A549 (cell line): ENCODE results near the gene NBEAL1. TPM values are rescaled to one million over a fixed set of nuclear protein-coding genes. Genes with fewer than 3 reads are reported as not detected.

ENCODE experiments used
- ATAC-seq, 2 experiments: fragments of 200-7000 bp in 1 of 2; fragments of >200 bp in 1 of 2; cut with Nextera tagmentation in 1 of 2; cut with Tn5 transposase in 1 of 2; 3 replicates each; pipeline versions ENCODE4 v1.8.0 to v1.9.1; 2018 to 2020; ENCODE audit warnings: mild to moderate bottlenecking in 1 of 2, moderate library complexity in 1 of 2
- CTCF ChIA-PET: fragments of 300-600 bp; sonication (Branson Sonifier 250); formaldehyde crosslinking; extraction: SDS; loops from one replicate; lab custom pipeline; 2021; ENCODE audit warnings: antibody characterized with exemption, inconsistent platforms; lab: Yijun Ruan, JAX
- POLR2A ChIA-PET: fragments of 350-600 bp; formaldehyde crosslinking; extraction: SDS; loops from one replicate; lab custom pipeline; 2021; ENCODE audit warnings: antibody characterized with exemption, inconsistent platforms; lab: Yijun Ruan, JAX
- DNase-seq, 2 experiments: peaks; one replicate each; pipeline versions ENCODE4 v3.0.0 to v3.0.0-alpha.2; 2011 to 2016; ENCODE audit warnings: low read depth in 1 of 2, low spot score in 1 of 2
- FAIRE-seq: peaks from 2 replicates; lab custom pipeline; 2011; peaks lifted over from hg19 to GRCh38; lab: Jason Lieb, UNC
- H3K27ac ChIP-seq, 2 experiments: fragments of >200 bp; sonication (Bioruptor Twin); formaldehyde crosslinking; 3 replicates each; pipeline ENCODE4 v1.5.1; 2016 to 2017
- H3K4me1 ChIP-seq: fragments of >200 bp; sonication (Bioruptor Twin); formaldehyde crosslinking; 3 replicates; pipeline ENCODE4 v1.6.1; 2016
- H3K4me2 ChIP-seq: fragments of >200 bp; sonication (Bioruptor Twin); formaldehyde crosslinking; 3 replicates; pipeline ENCODE4 v1.6.1; 2016
- H3K4me3 ChIP-seq: fragments of >200 bp; sonication (Bioruptor Twin); formaldehyde crosslinking; 3 replicates; pipeline ENCODE4 v1.5.1; 2016
- H3K9me3 ChIP-seq: fragments of >200 bp; sonication (Bioruptor Twin); formaldehyde crosslinking; 3 replicates; pipeline ENCODE4 v1.6.1; 2016
- BHLHE40 ChIP-seq: IDR thresholded peaks from 2 replicates; pipeline ENCODE4 v1.6.1; 2012; ENCODE audit warnings: low read depth, low read length, inconsistent platforms
- CBX8 ChIP-seq: fragments of 200-600 bp; sonication (generic); IDR thresholded peaks from 2 replicates; pipeline ENCODE4 v1.6.1; 2016
- CEBPB ChIP-seq, 2 experiments: fragments of >200 bp in 1 of 2; sonication (Bioruptor Twin) in 1 of 2; formaldehyde crosslinking in 1 of 2; IDR thresholded peaks; 2 replicates each; pipeline ENCODE4 v1.6.1; 2012 to 2016
- EHMT2 ChIP-seq: fragments of 200-600 bp; sonication (generic); IDR thresholded peaks from 2 replicates; pipeline ENCODE4 v1.6.1; 2016; ENCODE audit warnings: antibody characterized with exemption, low read depth, mild to moderate bottlenecking, moderate library complexity
- FOXS1 ChIP-seq: fragments of 250-450 bp; sonication (Bioruptor Pico); IDR thresholded peaks from 2 replicates; pipeline ENCODE4 v1.5.0; 2020; ENCODE audit warnings: mild to moderate bottlenecking, moderate library complexity
- HEYL ChIP-seq: fragments of 250-450 bp; sonication (Bioruptor Pico); IDR thresholded peaks from 2 replicates; pipeline ENCODE4 v1.8.0; 2021; ENCODE audit warnings: mild to moderate bottlenecking, moderate library complexity
- HMGXB4 ChIP-seq: fragments of 250-450 bp; sonication (Bioruptor Pico); IDR thresholded peaks from 2 replicates; pipeline ENCODE4 v1.5.0; 2021; ENCODE audit warnings: mild to moderate bottlenecking, moderate library complexity, borderline replicate concordance
- HOXB5 ChIP-seq: fragments of 250-450 bp; sonication (Bioruptor Pico); IDR thresholded peaks from 2 replicates; pipeline ENCODE4 v1.5.0; 2020; ENCODE audit warnings: mild to moderate bottlenecking, moderate library complexity
- KDM5A ChIP-seq: fragments of 200-600 bp; sonication (generic); IDR thresholded peaks from 2 replicates; pipeline ENCODE4 v1.6.1; 2016; ENCODE audit warnings: antibody characterized with exemption, mild to moderate bottlenecking
- MAFK ChIP-seq: fragments of 450-650 bp; IDR thresholded peaks from 2 replicates; pipeline ENCODE4 v1.6.1; 2014; ENCODE audit not compliant: partially characterized antibody
- MAZ ChIP-seq: fragments of 150-350 bp; IDR thresholded peaks from 2 replicates; pipeline ENCODE4 v1.6.1; 2014; ENCODE audit warnings: antibody characterized with exemption, low read depth, low read length, borderline replicate concordance
- NPAS2 ChIP-seq: fragments of 250-450 bp; sonication (Bioruptor Pico); IDR thresholded peaks from 2 replicates; pipeline ENCODE4 v1.8.0; 2022; ENCODE audit warnings: mild to moderate bottlenecking, moderate library complexity, borderline replicate concordance
- PHF8 ChIP-seq: fragments of 200-600 bp; sonication (generic); IDR thresholded peaks from 2 replicates; pipeline ENCODE4 v1.6.1; 2016; ENCODE audit warnings: low read depth, mild to moderate bottlenecking, antibody characterized with exemption, moderate library complexity, borderline replicate concordance
- POLR2A ChIP-seq: IDR thresholded peaks from 2 replicates; pipeline ENCODE4 v1.6.1; 2012; ENCODE audit warnings: mild to moderate bottlenecking, low read length
- POLR2AphosphoS2 ChIP-seq: conservative IDR thresholded peaks from 2 replicates; pipeline ENCODE4 v1.6.1; 2012; ENCODE audit warnings: low read length, improper control_type of control experiment, inconsistent platforms
- RAD21 ChIP-seq, 2 experiments: fragments of >200 bp in 1 of 2; sonication (Bioruptor Twin) in 1 of 2; formaldehyde crosslinking in 1 of 2; IDR thresholded peaks in 1 of 2; conservative IDR thresholded peaks in 1 of 2; 2 replicates in 1 of 2; 3 replicates in 1 of 2; pipeline ENCODE4 v1.6.1; 2012 to 2018; ENCODE audit warnings: inconsistent platforms in 1 of 2
- RARB ChIP-seq: fragments of 250-450 bp; sonication (Bioruptor Pico); IDR thresholded peaks from 2 replicates; pipeline ENCODE4 v1.8.0; 2021; ENCODE audit warnings: mild to moderate bottlenecking, moderate library complexity
- RCOR1 ChIP-seq: fragments of 150-350 bp; IDR thresholded peaks from 2 replicates; pipeline ENCODE4 v1.6.1; 2014; ENCODE audit warnings: antibody characterized with exemption, low read length, low read depth
- SMC3 ChIP-seq: fragments of >200 bp; sonication (Bioruptor Twin); formaldehyde crosslinking; IDR thresholded peaks from 3 replicates; pipeline ENCODE4 v1.6.1; 2018; ENCODE audit warnings: inconsistent platforms
- SREBF2 ChIP-seq: fragments of 450-650 bp; IDR thresholded peaks from 2 replicates; pipeline ENCODE4 v1.6.1; 2014; ENCODE audit warnings: mild to moderate bottlenecking, moderate library complexity
- ZC3H11A ChIP-seq: fragments of 450-650 bp; IDR thresholded peaks from 2 replicates; pipeline ENCODE4 v1.6.1; 2014; ENCODE audit warnings: antibody characterized with exemption, mild to moderate bottlenecking
- ZFP36 ChIP-seq: fragments of 450-650 bp; IDR thresholded peaks from 2 replicates; pipeline ENCODE4 v1.6.1; 2014; ENCODE audit warnings: borderline replicate concordance; ENCODE audit not compliant: partially characterized antibody
- ZNF302 ChIP-seq: fragments of 250-450 bp; sonication (Bioruptor Pico); IDR thresholded peaks from 2 replicates; pipeline ENCODE4 v1.9.0; 2021; ENCODE audit warnings: inconsistent platforms, mild to moderate bottlenecking, moderate library complexity
- ZSCAN20 ChIP-seq: fragments of 250-450 bp; sonication (Bioruptor Pico); IDR thresholded peaks from 2 replicates; pipeline ENCODE4 v1.8.0; 2022; ENCODE audit warnings: mild to moderate bottlenecking, moderate library complexity
- WGBS: methylation state at CpG from one replicate; pipeline ENCODE4 v1.1.6; 2017; ENCODE audit errors: missing lambda C conversion rate; 5-methylcytosine and 5-hydroxymethylcytosine counted together
- polyA plus RNA-seq, 4 experiments: library from polyadenylated mRNA; depleted of rRNA in 3 of 4; stranded (reverse); fragments of >200 nt; fragmentation: RNase III in 1 of 4; extraction: RNeasy Plus Mini Kit Qiagen cat#74134 plus additional on column Dnase treatment in 1 of 4; gene quantifications; 2 replicates in 3 of 4; 3 replicates in 1 of 4; pipeline ENCODE4 v1.2.3, GENCODE V29; 2011 to 2017
- TF ChIP-seq, protein P1 (sequence below): fragments of 200-600 bp; sonication (generic); IDR thresholded peaks from 2 replicates; pipeline ENCODE4 v1.6.1; 2016; ENCODE audit warnings: antibody characterized with exemption, mild to moderate bottlenecking, moderate library complexity
- TF ChIP-seq, protein P2 (sequence below): IDR thresholded peaks from 2 replicates; pipeline ENCODE4 v1.6.1; 2012
- TF ChIP-seq, protein P3 (sequence below): fragments of 450-650 bp; IDR thresholded peaks from 2 replicates; pipeline ENCODE4 v1.6.1; 2014; ENCODE audit warnings: antibody characterized with exemption
- TF ChIP-seq, protein P4 (sequence below): IDR thresholded peaks from 2 replicates; pipeline ENCODE4 v1.6.1; 2012; ENCODE audit warnings: low read depth, borderline replicate concordance

NBEAL1 gene
- polyA plus RNA-seq, 2 of the 4 experiments (the other 2 are of a cell fraction), result 3.8 to 11.9 TPM

DNA sequence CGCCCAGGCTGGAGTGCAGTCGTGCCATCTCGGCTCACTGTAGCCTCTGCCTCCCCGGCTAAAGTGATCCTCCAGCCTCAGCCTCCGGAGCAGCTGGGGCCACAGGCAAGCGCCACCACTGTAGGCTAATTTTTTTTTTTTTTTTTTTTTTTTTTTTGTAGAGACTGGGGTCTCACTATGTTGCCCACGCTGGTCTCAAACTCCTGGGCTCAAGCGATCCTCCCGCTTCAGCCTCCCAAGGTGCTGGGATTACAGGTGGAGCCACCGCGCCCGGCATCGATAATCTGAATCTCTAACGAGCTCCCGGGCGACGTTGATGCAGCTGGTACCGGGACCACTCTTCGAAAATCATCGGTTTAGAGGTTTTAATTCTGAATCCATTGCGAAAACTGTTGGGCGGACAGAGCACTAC is 223.6 kb downstream of the NBEAL1 start:
- FAIRE-seq, result no peak
- no peaks in the 10 kb centered on the region for H3K9me3 ChIP-seq
- H3K27ac ChIP-seq, result peak overlapping the region; percentile 86 to 98
- peak in 1 of 2 experiments; percentile 7; a peak in 3 of 6 replicates for ATAC-seq
- no peak for DNase-seq
- 37% methylated on average over 22 of the region's 22 CpGs for WGBS
- CTCF ChIA-PET, result interaction anchor here (0.8 to 2.5 kb wide), 5 partner anchors 13 to 157 kb away, joined by 3 to 10 read pairs (median 3); no protein-coding TSS in a partner anchor
- TF ChIP-seq, protein P1, sequence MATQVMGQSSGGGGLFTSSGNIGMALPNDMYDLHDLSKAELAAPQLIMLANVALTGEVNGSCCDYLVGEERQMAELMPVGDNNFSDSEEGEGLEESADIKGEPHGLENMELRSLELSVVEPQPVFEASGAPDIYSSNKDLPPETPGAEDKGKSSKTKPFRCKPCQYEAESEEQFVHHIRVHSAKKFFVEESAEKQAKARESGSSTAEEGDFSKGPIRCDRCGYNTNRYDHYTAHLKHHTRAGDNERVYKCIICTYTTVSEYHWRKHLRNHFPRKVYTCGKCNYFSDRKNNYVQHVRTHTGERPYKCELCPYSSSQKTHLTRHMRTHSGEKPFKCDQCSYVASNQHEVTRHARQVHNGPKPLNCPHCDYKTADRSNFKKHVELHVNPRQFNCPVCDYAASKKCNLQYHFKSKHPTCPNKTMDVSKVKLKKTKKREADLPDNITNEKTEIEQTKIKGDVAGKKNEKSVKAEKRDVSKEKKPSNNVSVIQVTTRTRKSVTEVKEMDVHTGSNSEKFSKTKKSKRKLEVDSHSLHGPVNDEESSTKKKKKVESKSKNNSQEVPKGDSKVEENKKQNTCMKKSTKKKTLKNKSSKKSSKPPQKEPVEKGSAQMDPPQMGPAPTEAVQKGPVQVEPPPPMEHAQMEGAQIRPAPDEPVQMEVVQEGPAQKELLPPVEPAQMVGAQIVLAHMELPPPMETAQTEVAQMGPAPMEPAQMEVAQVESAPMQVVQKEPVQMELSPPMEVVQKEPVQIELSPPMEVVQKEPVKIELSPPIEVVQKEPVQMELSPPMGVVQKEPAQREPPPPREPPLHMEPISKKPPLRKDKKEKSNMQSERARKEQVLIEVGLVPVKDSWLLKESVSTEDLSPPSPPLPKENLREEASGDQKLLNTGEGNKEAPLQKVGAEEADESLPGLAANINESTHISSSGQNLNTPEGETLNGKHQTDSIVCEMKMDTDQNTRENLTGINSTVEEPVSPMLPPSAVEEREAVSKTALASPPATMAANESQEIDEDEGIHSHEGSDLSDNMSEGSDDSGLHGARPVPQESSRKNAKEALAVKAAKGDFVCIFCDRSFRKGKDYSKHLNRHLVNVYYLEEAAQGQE, result no peak
- TF ChIP-seq NPAS2 (CRISPR knock-in tag) (no peak), EHMT2 (no peak), BHLHE40 (no peak), ZNF302 (CRISPR knock-in tag) (no peak), POLR2AphosphoS2 (no peak), RCOR1 (no peak), SMC3 (no peak), RAD21 (conservative IDR thresholded peaks at IDR 0.05 in 1 of 2, IDR thresholded peaks at IDR 0.05 in 1 of 2) (no peak), CEBPB (IDR thresholded peaks at IDR 0.05) (no peak), FOXS1 (CRISPR knock-in tag) (no peak), SREBF2 (no peak), HOXB5 (CRISPR knock-in tag) (no peak), MAFK (no peak), ZFP36 (no peak), RARB (CRISPR knock-in tag) (no peak)
- TF ChIP-seq, all 56 proteins: peak for 0
- peak overlapping the region; percentile 91 for H3K4me3 ChIP-seq
- POLR2A ChIA-PET, result interaction anchor here (1.1 to 1.7 kb wide), 6 partner anchors 11 to 127 kb away, joined by 3 to 11 read pairs (median 8); partner anchors contain the start of gene ABI2
- H3K4me2 ChIP-seq, result peak overlapping the region; percentile 77
- H3K4me1 ChIP-seq, result peaks cover 14% of the 10 kb centered on the region; the same call in 2 of the 3 replicates

DNA sequence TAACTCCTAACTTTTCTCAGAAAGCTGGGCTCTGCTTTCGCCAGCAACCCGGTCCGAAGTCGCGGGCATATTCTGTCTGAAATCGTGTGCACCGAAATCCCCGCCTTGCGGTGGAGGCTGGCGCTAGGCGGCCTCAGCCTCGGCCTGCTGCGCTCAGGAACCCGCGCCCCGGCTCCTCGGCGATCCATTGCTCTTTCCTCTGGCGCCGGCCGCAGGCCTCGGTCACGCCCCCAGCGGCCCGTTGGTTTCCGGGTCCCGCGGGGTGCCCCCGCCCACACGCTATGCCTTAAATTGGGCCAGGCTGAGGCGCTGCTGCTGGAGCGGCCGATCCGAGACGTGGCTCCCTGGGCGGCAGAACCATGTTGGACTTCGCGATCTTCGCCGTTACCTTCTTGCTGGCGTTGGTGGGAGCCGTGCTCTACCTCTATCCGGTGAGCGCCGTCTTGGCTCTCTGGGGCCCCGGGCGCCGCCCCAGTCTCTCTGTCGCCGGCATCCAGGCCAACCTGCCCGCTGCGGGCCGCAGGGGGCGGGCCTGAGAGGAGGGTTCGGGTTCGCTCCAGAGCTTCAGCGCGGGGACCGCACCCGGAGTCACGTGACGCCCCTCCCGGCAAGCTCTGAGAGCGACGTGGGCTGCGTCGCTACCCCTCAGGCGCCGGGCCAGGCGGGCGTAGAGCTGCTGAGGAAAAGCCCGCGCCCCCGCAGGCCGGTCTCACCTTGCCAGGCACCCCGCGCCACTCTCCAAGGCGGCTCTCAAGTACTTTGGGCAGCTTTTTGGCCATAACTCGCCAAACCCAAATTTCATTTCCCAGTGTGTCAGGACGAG is 224.2 kb downstream of the NBEAL1 start, which contains the start of gene CYP20A1:
Gene CYP20A1 (plus strand): TSS at position 315 of the 823 bp plus-strand sequence. CDS start 45 bp downstream, at position 360.
- H3K9me3 ChIP-seq, result no peaks in the 10 kb centered on the region
- H3K4me1 ChIP-seq, result peaks cover 14% of the 10 kb centered on the region; the same call in 2 of the 3 replicates
- WGBS, result 1% methylated on average over 16 of the region's 80 CpGs
- H3K4me2 ChIP-seq, result peak within 1 kb of the TSS; percentile 77
- H3K27ac ChIP-seq, result peak within 1 kb of the TSS; percentile 86 to 98
- H3K4me3 ChIP-seq, result peak within 1 kb of the TSS; percentile 91
- FAIRE-seq (no peak), DNase-seq (peak; percentile 84 to 95), ATAC-seq (peak; percentile 95 to 97)
- CTCF ChIA-PET, result interaction anchor here (0.6 to 2.5 kb wide), 7 partner anchors 14 to 417 kb away, joined by 3 to 10 read pairs (median 3); no protein-coding TSS in a partner anchor
- POLR2A ChIA-PET, result interaction anchor here (0.5 to 1.7 kb wide), 12 partner anchors 9 to 576 kb away, joined by 3 to 11 read pairs (median 6); partner anchors contain the start of genes ABI2 and NBEAL1
- TF ChIP-seq RAD21 (conservative IDR thresholded peaks at IDR 0.05 in 1 of 2, IDR thresholded peaks at IDR 0.05 in 1 of 2), result peak in 1 of 2 experiments; percentile 25; a peak in 2 of 5 replicates
- TF ChIP-seq ZC3H11A, result no peak
- TF ChIP-seq MAZ, result no peak
- no peak for TF ChIP-seq CEBPB (IDR thresholded peaks at IDR 0.05)
- no peak for TF ChIP-seq SREBF2
- peak; percentile 92 for TF ChIP-seq POLR2A
- TF ChIP-seq, protein P2, sequence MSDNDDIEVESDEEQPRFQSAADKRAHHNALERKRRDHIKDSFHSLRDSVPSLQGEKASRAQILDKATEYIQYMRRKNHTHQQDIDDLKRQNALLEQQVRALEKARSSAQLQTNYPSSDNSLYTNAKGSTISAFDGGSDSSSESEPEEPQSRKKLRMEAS, result peak; percentile 79
- TF ChIP-seq HMGXB4 (CRISPR knock-in tag), result no peak
- TF ChIP-seq, protein P3, sequence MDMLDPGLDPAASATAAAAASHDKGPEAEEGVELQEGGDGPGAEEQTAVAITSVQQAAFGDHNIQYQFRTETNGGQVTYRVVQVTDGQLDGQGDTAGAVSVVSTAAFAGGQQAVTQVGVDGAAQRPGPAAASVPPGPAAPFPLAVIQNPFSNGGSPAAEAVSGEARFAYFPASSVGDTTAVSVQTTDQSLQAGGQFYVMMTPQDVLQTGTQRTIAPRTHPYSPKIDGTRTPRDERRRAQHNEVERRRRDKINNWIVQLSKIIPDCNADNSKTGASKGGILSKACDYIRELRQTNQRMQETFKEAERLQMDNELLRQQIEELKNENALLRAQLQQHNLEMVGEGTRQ, result peak; percentile 96
- TF ChIP-seq RARB (CRISPR knock-in tag), result no peak
- peak; percentile 31; the same call in 1 of the 3 replicates for TF ChIP-seq SMC3
- no peak for TF ChIP-seq KDM5A
- no peak for TF ChIP-seq HEYL (CRISPR knock-in tag)
- no peak for TF ChIP-seq MAFK
- TF ChIP-seq, protein P4, sequence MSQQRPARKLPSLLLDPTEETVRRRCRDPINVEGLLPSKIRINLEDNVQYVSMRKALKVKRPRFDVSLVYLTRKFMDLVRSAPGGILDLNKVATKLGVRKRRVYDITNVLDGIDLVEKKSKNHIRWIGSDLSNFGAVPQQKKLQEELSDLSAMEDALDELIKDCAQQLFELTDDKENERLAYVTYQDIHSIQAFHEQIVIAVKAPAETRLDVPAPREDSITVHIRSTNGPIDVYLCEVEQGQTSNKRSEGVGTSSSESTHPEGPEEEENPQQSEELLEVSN, result peak; percentile 54
- no peak for TF ChIP-seq POLR2AphosphoS2
- peak; percentile 46; the same call in 1 of the 2 replicates for TF ChIP-seq CBX8
- TF ChIP-seq ZSCAN20 (CRISPR knock-in tag), result no peak
- TF ChIP-seq PHF8, result peak; percentile 100
